HG03442 (cell line): ENCODE results near the gene NRG3.

Experiments
- ATAC-seq: cut with Tn5 transposase; IDR thresholded peaks from one replicate; pipeline ENCODE4 v1.9.1; 2021; ENCODE audit warnings: mild to moderate bottlenecking, moderate library complexity; ENCODE audit not compliant: unreplicated experiment

NRG3 gene

DNA sequence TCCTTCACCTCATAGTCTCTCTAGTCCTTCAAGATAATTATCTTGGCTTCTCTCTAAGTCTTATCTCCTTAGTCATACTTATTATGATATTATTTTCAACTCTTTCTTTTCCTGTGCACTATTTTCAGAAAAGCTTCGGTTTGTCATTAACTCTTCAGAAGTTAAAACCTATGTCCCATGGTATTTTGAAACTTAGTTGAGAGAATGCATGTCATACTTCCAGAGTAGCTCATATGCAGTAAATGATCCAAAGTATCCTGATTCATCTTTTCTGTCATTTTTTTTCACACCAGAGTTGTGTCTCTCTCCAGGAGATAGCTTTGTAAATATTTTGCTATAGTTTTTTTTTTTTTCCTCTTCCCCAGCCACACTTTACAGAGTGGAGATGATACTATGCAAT lies 1008.6 kb downstream of the NRG3 start:
- no peak for ATAC-seq

DNA sequence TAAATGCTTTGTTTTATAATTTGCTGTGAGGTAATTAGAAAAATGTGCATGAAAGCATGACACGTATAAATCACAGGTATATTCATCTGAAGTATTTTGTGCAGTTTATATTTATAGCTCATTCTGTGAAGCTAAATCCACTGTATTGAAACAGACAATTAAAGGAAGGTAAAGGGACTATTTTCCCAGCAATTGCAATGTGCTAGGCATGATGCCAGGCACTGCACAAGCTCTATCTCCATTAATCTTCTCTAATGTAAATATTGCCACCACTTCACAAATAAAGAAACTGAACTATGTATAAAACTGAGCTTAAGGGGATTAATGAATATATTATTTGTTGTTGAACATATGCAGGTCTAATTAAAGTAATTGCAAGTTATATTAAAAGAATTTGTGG lies 1012.5 kb downstream of the NRG3 start:
- ATAC-seq, result no peak

GRCh38 chr10:82888809-82889455 lies 1013.9 kb downstream of the NRG3 start:
- no peak for ATAC-seq

- ATAC-seq, result no peak
Measured at GRCh38 chr10:82889728-82890127, 1014.7 kb downstream of the NRG3 start.

GRCh38 chr10:82890573-82890972 lies 1015.6 kb downstream of the NRG3 start:
- no peak for ATAC-seq

DNA sequence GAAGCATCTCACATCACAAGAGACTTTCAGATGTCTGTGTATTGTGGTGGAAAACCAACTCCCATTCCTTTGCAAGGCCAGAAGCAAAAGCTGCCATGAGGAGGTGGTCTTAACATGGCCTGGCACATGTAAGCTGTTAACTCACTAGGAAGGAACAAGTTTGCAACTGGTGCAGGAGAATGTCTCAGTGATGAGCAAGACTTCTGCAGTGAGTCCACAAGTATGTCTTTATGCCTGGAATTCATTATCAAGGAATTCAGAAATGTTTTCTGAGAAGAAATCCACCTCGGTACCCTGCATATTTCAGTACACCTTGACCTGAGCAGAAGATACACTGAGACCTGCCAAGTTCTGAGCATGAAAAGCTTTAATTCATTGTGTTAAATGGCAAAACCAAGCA lies 1033.1 kb downstream of the NRG3 start:
- no peak for ATAC-seq

DNA sequence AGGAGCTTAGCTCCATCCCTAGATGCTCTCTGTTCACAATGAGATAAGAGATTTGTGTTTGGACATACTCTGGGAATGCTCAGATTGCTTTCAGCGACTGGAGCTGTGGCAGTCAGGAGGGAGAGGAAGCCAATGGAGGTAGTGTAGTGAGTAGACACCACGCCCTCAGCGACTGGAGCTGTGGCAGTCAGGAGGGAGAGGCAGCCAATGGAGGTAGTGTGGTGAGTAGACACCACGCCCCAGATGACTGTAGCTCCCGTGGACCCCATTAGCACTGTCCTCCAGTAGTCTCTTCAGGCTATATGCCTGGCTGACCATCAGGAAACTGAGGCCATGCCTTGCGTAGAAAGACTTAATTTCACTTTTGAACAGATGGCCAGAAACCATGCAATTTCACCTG lies 1033.8 kb downstream of the NRG3 start:
- no peak for ATAC-seq

- no peak for ATAC-seq
Measured at GRCh38 chr10:82910301-82910700, 1035.3 kb downstream of the NRG3 start.

- ATAC-seq, result no peak
Measured at GRCh38 chr10:82914655-82915136, 1039.7 kb downstream of the NRG3 start.

DNA sequence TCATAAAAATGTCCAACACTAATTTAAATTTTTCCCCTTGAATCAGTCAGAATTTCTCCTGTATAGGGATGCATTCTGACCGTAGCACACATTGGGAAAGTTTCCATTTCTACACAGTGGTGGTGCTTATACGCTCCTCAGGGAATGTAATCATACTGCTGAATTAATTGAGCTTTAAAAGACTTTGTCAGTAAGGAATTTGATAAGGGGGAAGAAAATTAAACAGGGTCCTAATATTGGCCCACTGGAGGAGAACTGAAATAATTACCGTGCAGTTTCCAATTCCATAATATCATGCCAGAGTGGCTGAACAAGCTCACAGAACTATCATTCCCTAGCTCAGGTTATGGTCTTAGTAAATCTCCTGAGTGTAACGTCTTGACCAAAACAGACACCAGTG lies 1041.9 kb downstream of the NRG3 start:
- no peak for ATAC-seq

GRCh38 chr10:82918022-82918421 lies 1043.0 kb downstream of the NRG3 start:
- no peak for ATAC-seq

GRCh38 chr10:82922046-82922445 lies 1047.1 kb downstream of the NRG3 start:
- ATAC-seq, result no peak

- no peak for ATAC-seq
Measured at GRCh38 chr10:82922755-82923154, 1047.8 kb downstream of the NRG3 start.

DNA sequence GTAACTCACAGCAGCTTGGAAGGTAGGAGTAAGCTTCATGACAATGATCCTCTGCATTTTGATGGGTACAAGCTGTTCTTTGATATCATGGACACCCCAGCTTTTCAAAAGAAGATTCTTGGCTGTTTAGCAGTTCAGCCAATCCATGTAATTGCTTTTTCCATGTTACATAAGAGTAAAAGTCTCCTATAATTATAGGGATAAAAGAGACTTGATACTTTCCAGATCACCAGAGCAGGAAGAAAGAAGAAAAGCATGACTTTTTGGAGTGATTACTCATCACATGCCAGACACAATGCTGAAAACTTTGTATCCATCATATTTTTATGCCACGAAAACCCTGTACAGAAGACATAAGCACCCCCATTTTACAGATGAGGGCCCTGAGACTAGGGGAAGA lies 1049.7 kb downstream of the NRG3 start:
- no peak for ATAC-seq

- no peak for ATAC-seq
Measured at GRCh38 chr10:82925547-82925946, 1050.6 kb downstream of the NRG3 start.

GRCh38 chr10:82932451-82932850 lies 1057.5 kb downstream of the NRG3 start:
- no peak for ATAC-seq

DNA sequence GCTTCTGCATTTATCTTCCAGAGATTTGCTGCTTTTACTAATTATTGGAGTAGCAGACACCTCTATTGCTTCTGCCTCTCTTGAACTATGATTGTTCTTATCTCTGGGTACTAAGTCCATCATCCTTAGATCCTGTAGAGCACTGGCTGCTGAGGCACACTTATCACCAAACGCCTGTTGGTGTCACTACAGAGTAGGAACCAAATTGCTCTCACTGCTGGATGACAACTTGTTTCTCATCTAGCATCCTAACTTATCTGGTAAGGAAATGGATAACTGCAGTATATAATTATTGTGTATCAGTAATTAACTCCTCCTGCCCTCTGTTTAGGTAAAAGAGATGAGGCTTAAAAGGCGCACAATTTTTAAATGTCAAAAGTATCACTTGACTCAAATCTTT lies 1059.4 kb downstream of the NRG3 start:
- no peak for ATAC-seq

DNA sequence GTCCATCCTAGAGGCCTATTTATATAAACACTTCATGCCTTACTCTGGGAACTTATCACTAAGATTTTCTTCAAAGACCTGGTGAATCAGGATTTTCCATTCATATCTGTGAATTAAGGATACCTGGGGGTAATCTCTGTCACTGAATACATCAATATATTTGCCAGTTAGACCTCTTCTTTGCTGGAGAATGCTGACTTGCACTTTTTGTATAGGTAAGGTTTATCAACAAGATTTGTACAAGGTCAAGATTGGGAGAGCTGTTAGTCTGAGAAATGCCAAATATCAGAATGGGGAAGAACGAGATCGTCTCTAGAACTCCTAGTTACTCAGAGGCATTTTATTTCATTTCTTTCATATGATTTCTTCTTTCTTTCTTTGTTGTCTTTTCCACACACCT lies 1060.0 kb downstream of the NRG3 start:
- no peak for ATAC-seq

DNA sequence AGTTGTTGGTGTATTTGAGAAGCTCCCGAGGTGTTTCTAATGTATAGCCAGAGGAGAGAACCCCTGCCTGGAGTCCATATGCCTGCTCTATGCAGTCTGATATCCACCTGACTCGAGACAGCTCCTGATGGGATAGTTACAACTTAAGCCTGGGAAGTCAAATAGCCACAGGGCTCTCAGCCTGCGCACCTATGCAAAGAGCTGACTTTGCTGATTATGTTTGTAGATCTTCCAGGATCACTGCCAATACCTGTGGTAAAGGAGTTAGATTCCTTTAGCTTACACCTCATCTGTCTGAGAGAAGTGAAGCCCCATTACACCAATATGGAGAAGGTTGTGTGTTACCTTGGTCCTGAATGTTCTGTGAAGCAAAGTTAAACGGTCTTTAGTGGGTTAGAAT lies 1063.3 kb downstream of the NRG3 start:
- no peak for ATAC-seq

GRCh38 chr10:82942286-82943099 lies 1067.5 kb downstream of the NRG3 start:
- ATAC-seq, result no peak

- ATAC-seq, result no peak
Measured at GRCh38 chr10:82943142-82943541, 1068.1 kb downstream of the NRG3 start.

- no peak for ATAC-seq
Measured at GRCh38 chr10:82949816-82950575, 1075.0 kb downstream of the NRG3 start.
